NAMALWA (cell line): ENCODE measurements around the gene HTRA1.

Experiments
- DNase-seq: peaks from one replicate; pipeline ENCODE4 v3.0.0-alpha.2; 2015; ENCODE audit warnings: low spot score

The HTRA1 gene

GRCh38 chr10:122474131-122474818, 12.9 kb downstream of the HTRA1 start:
- DNase-seq: no peak

- DNase-seq: no peak
Measured at GRCh38 chr10:122475100-122475499, 13.7 kb downstream of the HTRA1 start.

GRCh38 chr10:122475591-122476332, 14.4 kb downstream of the HTRA1 start:
- DNase-seq: no peak

GRCh38 chr10:122476333-122476695, 15.0 kb downstream of the HTRA1 start:
- no peak for DNase-seq

GRCh38 chr10:122477436-122477835, 16.1 kb downstream of the HTRA1 start:
- DNase-seq: no peak

GRCh38 chr10:122478971-122479370, 17.6 kb downstream of the HTRA1 start:
- DNase-seq: no peak

- DNase-seq: no peak
Measured at GRCh38 chr10:122480146-122480833, 18.9 kb downstream of the HTRA1 start.

GRCh38 chr10:122481296-122482056, 20.1 kb downstream of the HTRA1 start:
- no peak for DNase-seq

GRCh38 chr10:122484276-122485060, 23.1 kb downstream of the HTRA1 start:
- DNase-seq: no peak

GRCh38 chr10:122485670-122486069, 24.3 kb downstream of the HTRA1 start:
- DNase-seq: no peak

GRCh38 chr10:122486406-122487080, 25.2 kb downstream of the HTRA1 start:
- no peak for DNase-seq

GRCh38 chr10:122487174-122487765, 25.9 kb downstream of the HTRA1 start:
- no peak for DNase-seq

- DNase-seq: no peak
Measured at GRCh38 chr10:122490268-122490667, 28.9 kb downstream of the HTRA1 start.

GRCh38 chr10:122490786-122491680, 29.7 kb downstream of the HTRA1 start:
- DNase-seq: no peak

GRCh38 chr10:122492006-122492405, 30.7 kb downstream of the HTRA1 start:
- DNase-seq: no peak

- DNase-seq: no peak
Measured at GRCh38 chr10:122492999-122493481, 31.7 kb downstream of the HTRA1 start.

- DNase-seq: no peak
Measured at GRCh38 chr10:122493761-122494160, 32.4 kb downstream of the HTRA1 start.

GRCh38 chr10:122494173-122494820, 32.9 kb downstream of the HTRA1 start:
- DNase-seq: no peak

GRCh38 chr10:122494833-122495232, 33.5 kb downstream of the HTRA1 start:
- DNase-seq: no peak
